T47D (cell line): Measurements from ENCODE around the gene RANBP3.
A peak's percentile ranks its signal among the peaks of the same experiment; 100 is the strongest.
"Not testable (repeated sequence)": the region's sequence is repeated elsewhere in the genome, so short reads cannot be mapped to it uniquely, and the experiment has no call there.

Source experiments
- DNase-seq, 2 experiments: peaks; one replicate each; pipeline versions ENCODE4 v3.0.0 to v3.0.0-alpha.2; 2011 to 2012; ENCODE audit warnings: low read depth in 1 of 2, low spot score in 1 of 2
- JUND ChIP-seq: IDR thresholded peaks from 2 replicates; pipeline ENCODE4 v1.6.1; 2012; ENCODE audit warnings: low read depth
- in situ Hi-C: cut with HindIII; loops from 2 replicates; pipeline ENCODE4 v1.10.0; 2016; ENCODE audit warnings: low sequenced_read_pairs, low pct_unique_long_range_greater_than_20kb

The RANBP3 gene

DNA sequence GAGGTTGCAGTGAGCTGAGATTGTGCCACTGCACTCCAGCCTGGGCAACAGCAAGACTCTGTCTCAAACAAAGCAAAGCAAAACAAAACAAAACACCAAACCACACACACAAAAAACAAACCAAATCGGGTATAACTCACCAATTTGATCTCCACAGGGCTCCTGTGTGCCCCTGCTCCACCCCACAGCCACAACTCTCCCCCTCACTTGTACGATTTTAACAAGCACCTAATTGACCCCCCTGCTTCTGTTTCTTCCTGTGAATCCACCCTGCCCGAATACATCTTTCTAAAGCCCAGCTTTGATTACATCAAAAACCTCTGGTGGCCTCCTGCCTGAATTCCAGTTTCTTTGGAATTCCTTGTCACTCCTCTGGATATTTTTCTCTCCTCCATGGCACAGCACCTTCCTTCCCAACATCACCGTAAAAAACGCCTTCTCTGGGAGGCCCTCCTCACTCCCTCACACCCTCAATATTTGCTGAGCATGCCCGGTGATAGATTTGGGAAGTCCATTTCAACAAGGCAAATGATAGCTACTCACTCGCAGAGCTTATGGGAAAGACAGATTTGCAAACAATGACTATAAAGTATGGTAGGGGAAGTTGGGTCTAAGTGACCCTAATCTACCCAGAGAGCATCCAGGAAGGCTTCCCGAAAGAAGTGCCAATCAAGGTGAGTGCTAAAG is 11.6 kb upstream of the RANBP3 start:
- TF ChIP-seq JUND: no peak
- in situ Hi-C loops: no loop called here
- no peak for DNase-seq

DNA sequence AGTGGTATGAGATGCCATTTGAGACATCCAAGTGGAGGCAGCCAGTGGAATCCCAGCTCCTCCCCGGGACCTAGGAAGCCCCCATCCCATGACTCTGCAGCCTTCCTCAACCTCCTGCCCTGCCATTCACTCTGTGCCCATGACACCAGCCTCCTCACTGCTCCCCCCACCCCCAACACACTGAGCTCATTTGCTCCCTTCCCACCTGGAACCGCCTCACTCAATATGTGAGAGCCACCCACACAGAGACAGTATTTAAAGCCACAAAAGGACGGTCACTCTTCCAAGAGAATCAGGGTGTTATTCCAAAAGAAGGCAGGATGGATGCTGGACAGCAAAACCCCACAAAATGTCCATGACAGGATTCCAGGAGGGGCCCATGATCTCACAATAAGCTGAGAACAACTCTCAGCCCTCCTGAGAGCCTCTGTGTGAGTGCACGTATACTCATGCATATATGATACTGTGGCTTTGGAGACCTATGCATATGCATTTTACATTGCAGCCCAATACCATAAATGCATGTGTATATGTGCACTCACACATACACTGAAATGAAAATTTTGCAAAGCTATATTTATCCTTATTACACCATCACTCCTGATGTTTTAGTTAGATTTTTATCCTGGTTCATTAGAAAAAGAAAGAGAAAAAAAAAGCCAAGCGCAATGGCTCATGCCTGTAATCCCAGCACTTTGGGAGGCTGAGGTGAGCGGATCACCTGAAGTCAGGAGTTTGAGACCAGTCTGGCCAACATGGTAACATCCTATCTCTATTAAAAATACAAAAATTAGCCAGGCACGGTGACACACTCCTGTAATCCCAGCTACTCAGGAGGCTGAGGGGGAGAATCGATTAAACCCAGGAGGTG is 10.8 kb upstream of the RANBP3 start:
- peak in 1 of 2 experiments; percentile 56 for DNase-seq
- TF ChIP-seq JUND: no peak
- in situ Hi-C loops: no loop called here

DNA sequence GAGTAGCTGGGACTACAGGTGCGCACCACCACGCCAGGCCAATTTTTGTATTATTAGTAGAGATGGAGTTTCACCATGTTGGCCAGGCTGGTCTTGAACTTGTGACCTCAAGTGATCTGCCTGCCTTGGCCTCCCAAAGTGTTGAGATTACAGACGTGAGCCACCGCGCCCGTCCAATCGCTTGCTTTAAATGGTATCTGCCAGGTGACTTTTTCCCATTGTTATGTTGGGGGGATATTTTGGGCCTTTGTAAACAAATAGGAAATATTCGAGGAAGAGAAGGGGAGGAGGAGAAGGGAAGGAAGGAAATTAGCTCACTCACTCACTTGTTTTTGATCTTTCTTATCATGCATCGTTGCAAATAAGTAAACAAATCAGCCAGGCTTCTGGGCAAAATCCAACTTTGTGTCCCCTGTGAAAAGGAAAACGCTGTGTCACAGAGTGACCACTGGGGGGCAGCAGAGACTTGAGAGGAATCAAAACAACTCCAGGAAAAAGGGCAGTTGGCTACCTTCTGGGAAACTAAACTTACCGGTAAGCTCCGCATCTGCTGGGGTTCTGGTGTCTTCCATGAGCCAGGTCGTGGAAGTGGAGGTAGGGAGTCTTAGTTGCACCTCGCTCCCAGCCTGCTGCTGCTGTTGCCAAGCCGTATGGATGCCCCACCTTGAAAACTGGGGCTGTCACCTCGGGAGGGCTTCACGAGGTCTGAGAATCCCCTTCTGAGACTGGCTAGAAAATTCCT is 9.3 kb upstream of the RANBP3 start:
- in situ Hi-C loops: no loop called here
- TF ChIP-seq JUND: no peak

DNA sequence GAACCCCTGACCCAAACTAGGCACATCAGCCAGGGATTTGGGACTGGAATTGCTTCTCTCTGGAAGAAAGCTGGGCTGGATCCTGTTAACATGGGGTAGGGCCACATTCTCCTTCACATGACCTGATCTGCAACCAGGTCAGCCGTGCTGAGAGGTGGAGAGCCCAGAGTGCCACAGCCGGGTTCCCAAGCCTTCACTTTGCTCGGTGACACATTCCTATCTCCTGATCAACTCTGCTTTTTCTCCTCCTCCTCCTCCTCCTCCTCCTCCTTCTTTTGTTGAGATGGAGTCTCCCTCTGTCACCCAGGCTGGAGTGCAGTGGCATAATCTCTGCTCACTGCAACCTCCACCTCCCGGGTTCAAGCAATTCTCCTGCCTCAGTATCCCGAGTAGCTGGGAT is 7.9 kb upstream of the RANBP3 start:
- DNase-seq, in situ Hi-C loops: not testable (repeated sequence)

More for the DNA sequence above, 9.3 kb upstream of the RANBP3 start:
- DNase-seq: peak; percentile 60 to 86

DNA sequence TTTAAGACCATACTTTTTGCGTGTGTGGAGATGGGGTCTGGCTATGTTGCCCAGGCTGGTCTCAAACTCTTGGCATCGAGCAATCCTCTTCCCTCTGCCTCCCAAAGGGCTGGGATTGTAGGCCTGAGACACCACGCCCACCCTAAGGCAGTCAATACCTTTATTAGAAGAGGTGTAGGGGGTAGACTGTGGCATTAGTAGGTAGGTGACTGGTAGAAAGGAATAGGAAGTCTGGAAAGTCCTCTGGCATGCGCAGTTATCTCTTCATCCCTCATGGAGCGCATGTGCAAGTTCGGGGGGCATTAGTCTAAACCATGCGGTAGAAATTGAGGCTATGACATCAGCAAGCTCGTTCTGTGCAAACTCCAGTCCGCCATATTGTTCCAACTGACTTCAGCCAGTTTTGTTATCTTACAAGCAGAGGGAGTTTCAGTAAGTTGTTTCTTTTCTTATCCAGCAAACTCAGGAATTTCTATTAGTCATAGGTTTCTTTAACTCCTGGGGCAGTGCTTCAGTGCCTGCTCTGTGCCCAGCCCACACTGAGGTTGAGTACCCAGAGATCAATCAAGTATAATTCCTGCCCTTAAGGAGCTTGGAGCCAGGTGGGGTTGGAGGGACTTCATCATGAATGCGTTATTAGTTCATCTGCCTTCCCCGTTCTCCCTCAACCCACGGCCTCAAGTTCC is 7.3 kb upstream of the RANBP3 start:
- DNase-seq: no peak
- TF ChIP-seq JUND: no peak
- in situ Hi-C loops: no loop called here

DNA sequence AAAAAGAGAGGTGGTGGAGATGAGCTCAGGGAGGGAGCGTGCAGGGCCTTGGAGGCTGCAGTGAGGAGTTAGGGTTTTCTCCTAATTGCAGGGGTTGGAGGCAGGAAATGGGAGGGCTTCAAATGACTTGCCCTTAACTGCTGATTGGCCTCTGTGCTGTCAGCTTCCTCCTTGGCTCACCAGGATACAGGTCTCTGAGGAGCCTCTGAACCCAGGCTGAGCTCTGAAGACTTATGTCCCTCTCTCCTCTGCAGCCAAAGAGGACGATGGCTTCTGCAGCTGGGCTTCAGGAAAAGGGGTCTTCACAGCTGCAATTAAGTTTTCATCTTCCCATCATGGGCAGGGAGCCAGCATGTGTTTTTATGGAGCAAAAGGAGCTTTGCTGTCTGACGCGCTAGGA is 6.7 kb upstream of the RANBP3 start:
- in situ Hi-C loops: no loop called here
- no peak for TF ChIP-seq JUND
- DNase-seq: no peak

DNA sequence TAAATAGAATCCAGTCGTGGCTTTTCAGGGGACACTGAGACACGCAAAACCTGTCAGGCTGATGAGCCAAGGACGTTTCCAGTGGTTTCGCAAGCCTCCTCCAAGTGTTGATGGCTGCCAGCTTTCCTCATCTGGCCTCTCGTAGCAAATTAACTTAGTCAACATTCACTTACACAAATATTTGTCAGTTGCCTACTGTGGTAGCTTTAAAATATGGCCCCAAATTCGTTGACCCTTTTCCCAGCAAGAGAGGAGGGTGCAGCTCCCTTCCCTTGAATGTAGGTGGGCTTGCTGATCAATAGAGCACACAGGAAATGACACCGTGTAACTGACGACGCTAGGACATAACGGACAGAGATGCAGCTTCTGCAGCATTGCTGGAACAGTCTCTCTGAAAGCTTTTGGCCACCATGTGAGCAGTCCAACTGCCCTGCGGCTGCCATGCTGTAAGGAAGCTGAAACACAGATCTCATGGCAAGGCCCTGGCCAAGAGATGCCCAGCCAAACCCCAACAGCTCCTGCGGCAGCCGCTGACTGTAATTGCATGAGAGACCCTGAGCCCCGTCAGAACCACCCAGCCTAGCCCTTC is 5.5 kb upstream of the RANBP3 start:
- in situ Hi-C loops: no loop called here
- no peak for TF ChIP-seq JUND
- peak in 1 of 2 experiments; percentile 19 for DNase-seq

DNA sequence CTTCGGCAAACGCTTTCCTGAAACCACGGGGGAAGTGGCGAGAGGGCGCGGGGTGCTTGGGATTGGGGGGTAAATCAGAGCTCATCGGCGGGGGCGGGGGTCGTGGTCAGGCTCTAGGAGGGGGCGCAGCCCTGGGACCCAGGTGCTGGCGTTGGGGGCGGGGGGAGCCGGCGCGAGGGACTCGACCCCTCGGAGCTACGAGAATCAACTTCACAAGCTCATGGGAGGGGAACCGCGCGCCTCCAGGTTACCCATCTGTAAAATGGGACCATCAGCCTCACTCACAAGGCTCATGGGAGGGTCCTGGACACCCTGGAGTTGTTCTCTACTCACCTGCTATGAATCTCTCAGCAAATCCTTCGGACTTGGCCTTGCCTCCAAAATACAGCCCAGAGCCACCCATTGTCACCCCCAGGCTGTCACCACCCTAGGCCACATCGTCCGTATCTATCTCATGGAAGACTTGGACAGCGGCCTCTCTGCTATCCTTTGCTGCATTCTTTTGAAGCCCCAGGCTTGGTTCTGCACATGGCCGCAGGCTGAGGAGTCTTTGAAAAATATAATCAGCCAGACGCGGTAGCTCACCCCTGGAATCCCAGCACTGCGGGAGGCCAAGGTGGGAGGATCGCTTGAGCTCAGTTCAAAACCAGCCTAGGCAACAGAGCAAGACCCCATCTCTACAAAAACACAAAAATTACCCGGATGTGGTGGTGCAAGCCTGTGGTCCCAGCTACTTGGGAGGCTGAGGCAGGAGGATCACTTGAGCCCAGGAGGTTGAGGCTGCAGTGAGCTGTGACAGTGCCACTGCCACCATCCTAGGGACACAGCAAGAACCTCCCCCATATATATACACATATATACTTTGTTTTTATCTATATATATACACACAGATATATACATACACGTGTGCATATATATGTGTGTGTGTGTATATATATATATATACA is 939 bp upstream of the RANBP3 start:
- no peak for DNase-seq
- TF ChIP-seq JUND: no peak
- in situ Hi-C loops: no loop called here

DNA sequence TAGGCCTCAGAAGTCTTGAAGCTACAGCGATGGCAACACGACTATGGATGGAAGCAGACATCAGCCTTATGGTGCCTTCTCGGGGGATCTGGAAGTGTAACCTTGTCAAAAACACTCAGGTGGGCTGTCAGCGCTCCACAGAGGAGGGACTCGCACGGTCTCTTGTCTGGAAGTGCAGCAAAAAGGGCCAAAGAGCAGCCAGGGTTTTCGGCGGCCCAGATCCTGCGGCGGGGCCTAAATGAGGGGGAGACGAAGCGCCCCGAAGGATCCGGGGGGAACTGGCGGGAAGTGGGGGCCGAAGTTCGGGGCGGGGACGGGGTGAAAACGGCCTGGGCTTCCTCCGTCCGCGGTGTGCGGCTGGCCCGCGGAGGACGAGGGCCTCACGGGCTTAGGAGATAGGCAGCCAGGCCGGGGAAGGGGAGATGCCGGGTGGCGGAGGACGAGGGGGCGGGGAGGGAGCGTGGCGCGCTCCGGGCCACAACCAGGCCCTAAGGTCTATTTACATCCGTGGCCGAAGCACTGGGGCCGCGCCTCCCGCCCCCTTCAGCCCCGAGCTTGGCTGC is 637 bp downstream of the RANBP3 start:
- no peak for DNase-seq
- in situ Hi-C loops: no loop called here
- no peak for TF ChIP-seq JUND

DNA sequence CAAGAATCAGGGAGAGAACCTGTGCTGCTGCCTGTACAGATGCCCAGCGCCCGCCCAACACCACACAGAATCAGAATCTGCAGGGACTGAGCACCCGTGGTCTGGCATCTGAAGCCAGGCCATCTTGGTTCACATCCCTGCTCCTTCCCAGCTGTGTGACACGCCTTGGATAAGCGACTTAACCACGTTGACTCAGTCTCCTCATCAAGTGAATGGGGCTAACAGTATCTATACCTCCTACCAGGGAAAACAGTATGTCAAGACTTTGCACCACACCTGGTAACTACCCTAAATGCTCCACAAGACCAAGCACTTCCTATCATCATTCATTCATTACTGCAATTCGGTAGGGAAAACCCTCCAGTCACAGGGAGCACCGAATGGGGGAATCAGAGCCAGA is 1.2 kb downstream of the RANBP3 start:
- in situ Hi-C loops: no loop called here
- DNase-seq: no peak

DNA sequence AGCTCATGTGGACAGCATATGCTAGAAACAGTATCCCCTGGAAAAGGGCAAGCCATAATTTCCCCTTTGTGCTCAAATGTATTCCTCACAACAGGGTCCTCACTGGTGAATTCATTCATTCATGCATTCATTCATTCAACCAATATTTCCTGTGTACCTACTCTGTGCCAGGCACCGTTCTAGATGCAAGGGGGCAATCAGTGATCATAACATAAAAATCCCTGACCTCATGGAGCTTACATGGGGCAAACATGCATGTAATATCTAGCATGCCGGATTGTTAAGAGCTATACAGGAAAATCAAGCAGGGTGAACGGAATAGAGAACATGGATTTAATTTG is 2.6 kb downstream of the RANBP3 start:
- no peak for TF ChIP-seq JUND
- in situ Hi-C loops: no loop called here
- no peak for DNase-seq

More for the DNA sequence above, 1.2 kb downstream of the RANBP3 start:
- TF ChIP-seq JUND: no peak
